Body of pancreas (tissue), 4 donors: ENCODE results near the gene FAN1.

Source experiments
- CTCF ChIP-seq, 7 experiments: fragments of 450-650 bp in 4 of 7; fragments of 200-600 bp in 3 of 7; sonication (generic) in 3 of 7; IDR thresholded peaks; one replicate each; pipeline ENCODE4 v1.5.1; 2016 to 2019; ENCODE audit warnings: antibody characterized with exemption in 7 of 7
- POLR2A ChIP-seq, 3 donors: fragments of 450-650 bp; IDR thresholded peaks; one replicate each; pipeline ENCODE4 v1.6.1; 2016; ENCODE audit warnings: antibody characterized with exemption in 3 of 3, mild to moderate bottlenecking in 2 of 3

- no peak for TF ChIP-seq CTCF (IDR thresholded peaks at IDR 0.05)
- TF ChIP-seq POLR2A (IDR thresholded peaks at IDR 0.05), result no peak
Observed at GRCh38 chr15:30904812-30905211, 1.1 kb downstream of the FAN1 start.
